Measurements from ENCODE around the gene DDX55. TPM values are rescaled to one million over a fixed set of nuclear protein-coding genes. Genes with fewer than 3 reads are reported as not detected.
A peak's percentile ranks its signal among the peaks of the same experiment; 100 is the strongest.

DDX55 gene
- total and polyA plus RNA-seq, 2 of the 13 experiments (the other 11 are each of a cell fraction or from before 2014, with no cell fraction given), result 22.2 to 37.0 TPM

DNA sequence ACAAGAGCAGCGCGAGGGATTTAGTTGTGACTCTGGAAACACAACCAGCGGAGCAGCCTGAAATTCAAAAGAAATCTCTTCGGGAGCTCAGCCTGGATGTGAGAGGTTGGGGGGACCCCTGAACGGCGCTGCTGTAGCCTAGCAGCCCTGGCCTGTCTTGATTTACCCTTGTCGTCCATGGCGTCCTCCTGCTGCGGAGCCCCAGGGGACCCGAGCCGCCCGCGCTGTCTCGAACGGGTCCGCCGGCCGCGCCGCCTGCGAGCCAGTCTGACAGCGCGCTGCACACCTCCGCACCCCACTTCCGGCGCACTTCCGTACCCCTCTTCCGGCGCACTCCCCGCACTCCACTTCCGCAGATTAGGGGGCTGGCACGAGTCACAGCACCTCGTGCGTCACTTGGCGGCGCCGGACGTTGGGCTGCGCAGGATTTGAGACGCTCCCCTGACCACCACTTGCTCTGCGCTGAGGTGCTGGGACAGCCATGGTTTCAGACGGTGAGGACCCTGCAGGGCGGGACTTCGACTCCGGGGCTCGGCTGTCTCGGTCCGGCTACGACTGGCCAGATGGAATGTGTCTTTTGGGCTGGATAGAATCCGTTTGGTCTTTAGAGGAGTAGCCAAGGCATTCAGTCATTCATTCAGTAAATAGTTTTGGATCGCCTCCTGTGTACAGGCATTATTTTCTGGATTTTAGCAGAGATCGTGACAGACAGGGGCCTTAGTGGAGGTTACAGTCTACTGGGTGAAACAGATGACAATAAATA, 31.7 kb downstream of the DDX55 start, which contains the start of the genes EIF2B1 and GTF2H3 (continued):
- TF ChIP-seq ZNF629 (CRISPR knock-in tag; conservative IDR thresholded peaks at IDR 0.05) (0 out of 2 replicates have a peak, but pooled peaks have one; percentile 19), BCL6 (CRISPR knock-in tag; IDR thresholded peaks at IDR 0.05) (no peak; the same call in 1 of the 2 replicates), ATF7-NPFF (CRISPR knock-in tag; IDR thresholded peaks at IDR 0.05; ENCODE audit: low read depth) (peak; percentile 86), ZNF782 (CRISPR knock-in tag; IDR thresholded peaks at IDR 0.05; ENCODE audit: borderline replicate concordance) (peak; percentile 71; the same call in 1 of the 2 replicates), RELA (CRISPR knock-in tag; IDR thresholded peaks at IDR 0.05) (0 out of 2 replicates have a peak, but pooled peaks have one; percentile 44), FOXK2 (IDR thresholded peaks at IDR 0.05) (peak; percentile 70), ZNF619 (CRISPR knock-in tag; IDR thresholded peaks at IDR 0.05) (peak; percentile 97), ZNF761 (CRISPR knock-in tag; conservative IDR thresholded peaks at IDR 0.05) (0 out of 2 replicates have a peak, but pooled peaks have one; percentile 69), MTF2 (CRISPR knock-in tag; IDR thresholded peaks at IDR 0.05; ENCODE audit: borderline replicate concordance) (0 out of 2 replicates have a peak, but pooled peaks have one; percentile 76), RBFOX2 (IDR thresholded peaks at IDR 0.05; ENCODE audit: low read depth, low read length) (peak; percentile 95), ZNF589 (CRISPR knock-in tag; conservative IDR thresholded peaks at IDR 0.05) (peak; percentile 87), ZNF703 (CRISPR knock-in tag; IDR thresholded peaks at IDR 0.05; ENCODE audit: borderline replicate concordance) (no peak), SIX1 (CRISPR knock-in tag; IDR thresholded peaks at IDR 0.05; ENCODE audit: borderline replicate concordance) (no peak), ZNF737 (CRISPR knock-in tag; IDR thresholded peaks at IDR 0.05; ENCODE audit: borderline replicate concordance) (no peak), MEF2D (CRISPR knock-in tag; IDR thresholded peaks at IDR 0.05) (peak; percentile 75), NRL (CRISPR knock-in tag; IDR thresholded peaks at IDR 0.05; ENCODE audit: borderline replicate concordance) (no peak; the same call in 1 of the 2 replicates), ZBTB44 (CRISPR knock-in tag; IDR thresholded peaks at IDR 0.05) (no peak), EHMT2 (IDR thresholded peaks at IDR 0.05; ENCODE audit: borderline replicate concordance, low read depth, low read length) (no peak), TRIM24 (CRISPR knock-in tag; IDR thresholded peaks at IDR 0.05) (no peak), ZBTB1 (CRISPR knock-in tag; IDR thresholded peaks at IDR 0.05; ENCODE audit: borderline replicate concordance) (no peak), U2AF2 (IDR thresholded peaks at IDR 0.05; ENCODE audit: low read depth, low read length) (no peak), ZFP90 (CRISPR knock-in tag; IDR thresholded peaks at IDR 0.05; ENCODE audit: borderline replicate concordance) (peak; percentile 78; the same call in 1 of the 2 replicates)
- TF ChIP-seq, protein P1, sequence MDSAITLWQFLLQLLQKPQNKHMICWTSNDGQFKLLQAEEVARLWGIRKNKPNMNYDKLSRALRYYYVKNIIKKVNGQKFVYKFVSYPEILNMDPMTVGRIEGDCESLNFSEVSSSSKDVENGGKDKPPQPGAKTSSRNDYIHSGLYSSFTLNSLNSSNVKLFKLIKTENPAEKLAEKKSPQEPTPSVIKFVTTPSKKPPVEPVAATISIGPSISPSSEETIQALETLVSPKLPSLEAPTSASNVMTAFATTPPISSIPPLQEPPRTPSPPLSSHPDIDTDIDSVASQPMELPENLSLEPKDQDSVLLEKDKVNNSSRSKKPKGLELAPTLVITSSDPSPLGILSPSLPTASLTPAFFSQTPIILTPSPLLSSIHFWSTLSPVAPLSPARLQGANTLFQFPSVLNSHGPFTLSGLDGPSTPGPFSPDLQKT (CRISPR knock-in tag; IDR thresholded peaks at IDR 0.05; ENCODE audit: borderline replicate concordance), result peak; percentile 94; the same call in 1 of the 2 replicates
- TF ChIP-seq, protein P2, sequence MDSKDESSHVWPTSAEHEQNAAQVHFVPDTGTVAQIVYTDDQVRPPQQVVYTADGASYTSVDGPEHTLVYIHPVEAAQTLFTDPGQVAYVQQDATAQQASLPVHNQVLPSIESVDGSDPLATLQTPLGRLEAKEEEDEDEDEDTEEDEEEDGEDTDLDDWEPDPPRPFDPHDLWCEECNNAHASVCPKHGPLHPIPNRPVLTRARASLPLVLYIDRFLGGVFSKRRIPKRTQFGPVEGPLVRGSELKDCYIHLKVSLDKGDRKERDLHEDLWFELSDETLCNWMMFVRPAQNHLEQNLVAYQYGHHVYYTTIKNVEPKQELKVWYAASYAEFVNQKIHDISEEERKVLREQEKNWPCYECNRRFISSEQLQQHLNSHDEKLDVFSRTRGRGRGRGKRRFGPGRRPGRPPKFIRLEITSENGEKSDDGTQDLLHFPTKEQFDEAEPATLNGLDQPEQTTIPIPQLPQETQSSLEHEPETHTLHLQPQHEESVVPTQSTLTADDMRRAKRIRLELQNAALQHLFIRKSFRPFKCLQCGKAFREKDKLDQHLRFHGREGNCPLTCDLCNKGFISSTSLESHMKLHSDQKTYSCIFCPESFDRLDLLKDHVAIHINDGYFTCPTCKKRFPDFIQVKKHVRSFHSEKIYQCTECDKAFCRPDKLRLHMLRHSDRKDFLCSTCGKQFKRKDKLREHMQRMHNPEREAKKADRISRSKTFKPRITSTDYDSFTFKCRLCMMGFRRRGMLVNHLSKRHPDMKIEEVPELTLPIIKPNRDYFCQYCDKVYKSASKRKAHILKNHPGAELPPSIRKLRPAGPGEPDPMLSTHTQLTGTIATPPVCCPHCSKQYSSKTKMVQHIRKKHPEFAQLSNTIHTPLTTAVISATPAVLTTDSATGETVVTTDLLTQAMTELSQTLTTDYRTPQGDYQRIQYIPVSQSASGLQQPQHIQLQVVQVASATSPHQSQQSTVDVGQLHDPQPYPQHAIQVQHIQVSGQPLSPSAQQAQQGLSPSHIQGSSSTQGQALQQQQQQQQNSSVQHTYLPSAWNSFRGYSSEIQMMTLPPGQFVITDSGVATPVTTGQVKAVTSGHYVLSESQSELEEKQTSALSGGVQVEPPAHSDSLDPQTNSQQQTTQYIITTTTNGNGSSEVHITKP (CRISPR knock-in tag; IDR thresholded peaks at IDR 0.05; ENCODE audit: low read depth), result 0 out of 2 replicates have a peak, but pooled peaks have one; percentile 61

Data from HepG2 (cell line).